ENCODE measurements around the gene SLIT3.
A peak's percentile ranks its signal among the peaks of the same experiment; 100 is the strongest.

Gene SLIT3

DNA sequence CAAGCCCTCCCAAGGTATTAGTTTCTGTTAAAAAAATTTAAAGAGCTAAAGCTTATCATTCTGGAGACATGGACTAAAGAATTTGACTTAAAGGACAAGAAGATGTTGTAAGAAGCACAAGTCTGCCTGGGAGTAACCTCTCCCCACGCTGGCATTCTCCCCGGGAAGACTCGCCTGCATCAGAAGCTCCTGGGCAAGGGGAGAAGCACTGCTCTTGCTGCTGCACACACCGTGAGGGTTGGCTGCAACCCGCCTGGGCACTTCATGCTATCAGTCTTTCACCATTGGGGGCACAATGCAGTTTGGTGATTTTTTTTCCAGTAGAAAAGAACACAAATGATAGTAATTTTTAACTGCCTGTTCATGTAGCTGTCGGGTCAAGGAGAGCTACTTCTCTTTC lies 529.3 kb downstream of the SLIT3 start:
- no peak for ATAC-seq
- no peak for TF ChIP-seq CSRNP3 (CRISPR knock-in tag; IDR thresholded peaks at IDR 0.05)
- TF ChIP-seq POU6F1 (CRISPR knock-in tag; IDR thresholded peaks at IDR 0.05; ENCODE audit: borderline replicate concordance, low read depth), result no peak
- TF ChIP-seq ESRRG (CRISPR knock-in tag; IDR thresholded peaks at IDR 0.05), result no peak
- no peak for TF ChIP-seq ZNF8 (CRISPR knock-in tag; IDR thresholded peaks at IDR 0.05)
- TF ChIP-seq PPARA (CRISPR knock-in tag; IDR thresholded peaks at IDR 0.05; ENCODE audit: borderline replicate concordance), result no peak
- TF ChIP-seq ISL1 (CRISPR knock-in tag; IDR thresholded peaks at IDR 0.05), result no peak
- TF ChIP-seq ZFP3 (CRISPR knock-in tag; IDR thresholded peaks at IDR 0.05), result no peak
- no peak for TF ChIP-seq SNAI2 (CRISPR knock-in tag; IDR thresholded peaks at IDR 0.05)
- no peak for TF ChIP-seq ARNTL (CRISPR knock-in tag; IDR thresholded peaks at IDR 0.05; ENCODE audit: borderline replicate concordance, low read depth)
- TF ChIP-seq ZFP30 (CRISPR knock-in tag; IDR thresholded peaks at IDR 0.05), result no peak
- TF ChIP-seq ZC3H10 (CRISPR knock-in tag; IDR thresholded peaks at IDR 0.05), result no peak
- TF ChIP-seq CSDC2 (CRISPR knock-in tag; IDR thresholded peaks at IDR 0.05), result no peak
- TF ChIP-seq, protein P1, sequence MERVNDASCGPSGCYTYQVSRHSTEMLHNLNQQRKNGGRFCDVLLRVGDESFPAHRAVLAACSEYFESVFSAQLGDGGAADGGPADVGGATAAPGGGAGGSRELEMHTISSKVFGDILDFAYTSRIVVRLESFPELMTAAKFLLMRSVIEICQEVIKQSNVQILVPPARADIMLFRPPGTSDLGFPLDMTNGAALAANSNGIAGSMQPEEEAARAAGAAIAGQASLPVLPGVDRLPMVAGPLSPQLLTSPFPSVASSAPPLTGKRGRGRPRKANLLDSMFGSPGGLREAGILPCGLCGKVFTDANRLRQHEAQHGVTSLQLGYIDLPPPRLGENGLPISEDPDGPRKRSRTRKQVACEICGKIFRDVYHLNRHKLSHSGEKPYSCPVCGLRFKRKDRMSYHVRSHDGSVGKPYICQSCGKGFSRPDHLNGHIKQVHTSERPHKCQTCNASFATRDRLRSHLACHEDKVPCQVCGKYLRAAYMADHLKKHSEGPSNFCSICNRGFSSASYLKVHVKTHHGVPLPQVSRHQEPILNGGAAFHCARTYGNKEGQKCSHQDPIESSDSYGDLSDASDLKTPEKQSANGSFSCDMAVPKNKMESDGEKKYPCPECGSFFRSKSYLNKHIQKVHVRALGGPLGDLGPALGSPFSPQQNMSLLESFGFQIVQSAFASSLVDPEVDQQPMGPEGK (CRISPR knock-in tag; IDR thresholded peaks at IDR 0.05; ENCODE audit: borderline replicate concordance), result no peak
- no peak for TF ChIP-seq BACH2 (CRISPR knock-in tag; IDR thresholded peaks at IDR 0.05; ENCODE audit: borderline replicate concordance)
- TF ChIP-seq, protein P2, sequence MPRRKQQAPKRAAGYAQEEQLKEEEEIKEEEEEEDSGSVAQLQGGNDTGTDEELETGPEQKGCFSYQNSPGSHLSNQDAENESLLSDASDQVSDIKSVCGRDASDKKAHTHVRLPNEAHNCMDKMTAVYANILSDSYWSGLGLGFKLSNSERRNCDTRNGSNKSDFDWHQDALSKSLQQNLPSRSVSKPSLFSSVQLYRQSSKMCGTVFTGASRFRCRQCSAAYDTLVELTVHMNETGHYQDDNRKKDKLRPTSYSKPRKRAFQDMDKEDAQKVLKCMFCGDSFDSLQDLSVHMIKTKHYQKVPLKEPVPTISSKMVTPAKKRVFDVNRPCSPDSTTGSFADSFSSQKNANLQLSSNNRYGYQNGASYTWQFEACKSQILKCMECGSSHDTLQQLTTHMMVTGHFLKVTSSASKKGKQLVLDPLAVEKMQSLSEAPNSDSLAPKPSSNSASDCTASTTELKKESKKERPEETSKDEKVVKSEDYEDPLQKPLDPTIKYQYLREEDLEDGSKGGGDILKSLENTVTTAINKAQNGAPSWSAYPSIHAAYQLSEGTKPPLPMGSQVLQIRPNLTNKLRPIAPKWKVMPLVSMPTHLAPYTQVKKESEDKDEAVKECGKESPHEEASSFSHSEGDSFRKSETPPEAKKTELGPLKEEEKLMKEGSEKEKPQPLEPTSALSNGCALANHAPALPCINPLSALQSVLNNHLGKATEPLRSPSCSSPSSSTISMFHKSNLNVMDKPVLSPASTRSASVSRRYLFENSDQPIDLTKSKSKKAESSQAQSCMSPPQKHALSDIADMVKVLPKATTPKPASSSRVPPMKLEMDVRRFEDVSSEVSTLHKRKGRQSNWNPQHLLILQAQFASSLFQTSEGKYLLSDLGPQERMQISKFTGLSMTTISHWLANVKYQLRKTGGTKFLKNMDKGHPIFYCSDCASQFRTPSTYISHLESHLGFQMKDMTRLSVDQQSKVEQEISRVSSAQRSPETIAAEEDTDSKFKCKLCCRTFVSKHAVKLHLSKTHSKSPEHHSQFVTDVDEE (CRISPR knock-in tag; IDR thresholded peaks at IDR 0.05), result no peak

DNA sequence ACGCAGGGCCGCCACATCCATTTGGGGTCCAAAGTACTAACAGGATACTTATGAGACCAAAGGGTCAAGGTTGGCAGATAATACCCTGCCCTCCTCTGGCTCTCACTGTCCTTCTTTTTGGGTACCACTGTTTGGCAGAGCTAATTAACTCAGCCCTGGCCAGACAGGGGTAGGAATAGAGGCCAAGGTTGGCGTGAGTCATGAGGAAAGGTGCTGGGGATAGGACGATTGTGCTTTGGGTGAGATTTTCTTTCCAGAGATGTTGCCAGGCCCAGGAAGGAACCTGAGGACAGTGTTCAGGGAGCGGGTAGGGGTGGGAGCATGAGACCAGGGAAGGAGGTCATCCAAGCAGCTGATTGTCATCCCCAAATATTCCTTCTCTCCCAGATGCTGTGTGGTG lies 529.9 kb downstream of the SLIT3 start:
- TF ChIP-seq ZNF8 (CRISPR knock-in tag; IDR thresholded peaks at IDR 0.05), result no peak
- TF ChIP-seq, protein P1 (CRISPR knock-in tag; IDR thresholded peaks at IDR 0.05; ENCODE audit: borderline replicate concordance), result no peak
- TF ChIP-seq BACH2 (CRISPR knock-in tag; IDR thresholded peaks at IDR 0.05; ENCODE audit: borderline replicate concordance), result no peak
- TF ChIP-seq CSRNP3 (CRISPR knock-in tag; IDR thresholded peaks at IDR 0.05), result no peak

GRCh38 chr5:168770036-168770498 lies 530.9 kb downstream of the SLIT3 start:
- peak; percentile 11; the same call in 1 of the 3 replicates for ATAC-seq
- no peak for TF ChIP-seq ARNTL (CRISPR knock-in tag; IDR thresholded peaks at IDR 0.05; ENCODE audit: borderline replicate concordance, low read depth)
- TF ChIP-seq BACH2 (CRISPR knock-in tag; IDR thresholded peaks at IDR 0.05; ENCODE audit: borderline replicate concordance), result no peak
- TF ChIP-seq TCF4 (CRISPR knock-in tag; IDR thresholded peaks at IDR 0.05; ENCODE audit: borderline replicate concordance), result peak; percentile 95
- no peak for TF ChIP-seq OSR1 (CRISPR knock-in tag; IDR thresholded peaks at IDR 0.05)
- 0 out of 2 replicates have a peak, but pooled peaks have one; percentile 66 for TF ChIP-seq CSRNP3 (CRISPR knock-in tag; IDR thresholded peaks at IDR 0.05)
- TF ChIP-seq, protein P2 (CRISPR knock-in tag; IDR thresholded peaks at IDR 0.05), result peak; percentile 96
- TF ChIP-seq CSDC2 (CRISPR knock-in tag; IDR thresholded peaks at IDR 0.05), result peak; percentile 63; the same call in 1 of the 2 replicates
- TF ChIP-seq CREB5 (CRISPR knock-in tag; IDR thresholded peaks at IDR 0.05; ENCODE audit: low read depth), result 0 out of 2 replicates have a peak, but pooled peaks have one; percentile 22
- TF ChIP-seq SNAI2 (CRISPR knock-in tag; IDR thresholded peaks at IDR 0.05), result no peak

More for the DNA sequence above, 529.9 kb downstream of the SLIT3 start:
- no peak for ATAC-seq

All from SK-N-SH treated with all-trans-retinoic acid at 6 μM for 48 hours (cell line).